ENCODE data around the gene PEPD.

DNA sequence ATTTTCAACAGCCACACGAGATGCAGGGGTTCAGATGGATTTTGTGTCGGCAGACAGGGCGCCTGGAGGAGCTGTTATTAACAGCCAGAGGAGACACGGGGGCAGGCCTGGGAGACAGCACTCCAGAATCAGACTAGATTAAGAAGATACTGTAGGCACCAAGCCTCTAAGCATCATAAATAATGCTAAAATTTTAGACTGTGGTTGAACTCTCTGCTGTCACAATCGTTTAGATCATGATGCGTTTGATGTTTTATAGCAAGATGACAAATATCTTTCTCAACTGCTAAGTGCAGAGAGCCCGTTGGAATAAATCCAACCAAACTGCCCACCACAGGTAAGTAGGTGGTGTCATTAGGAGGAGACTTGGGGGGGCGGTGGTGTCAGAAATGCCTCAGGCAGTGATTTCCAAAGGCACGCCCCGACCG, 84.2 kb downstream of the PEPD start:
- TF ChIP-seq, protein P1, sequence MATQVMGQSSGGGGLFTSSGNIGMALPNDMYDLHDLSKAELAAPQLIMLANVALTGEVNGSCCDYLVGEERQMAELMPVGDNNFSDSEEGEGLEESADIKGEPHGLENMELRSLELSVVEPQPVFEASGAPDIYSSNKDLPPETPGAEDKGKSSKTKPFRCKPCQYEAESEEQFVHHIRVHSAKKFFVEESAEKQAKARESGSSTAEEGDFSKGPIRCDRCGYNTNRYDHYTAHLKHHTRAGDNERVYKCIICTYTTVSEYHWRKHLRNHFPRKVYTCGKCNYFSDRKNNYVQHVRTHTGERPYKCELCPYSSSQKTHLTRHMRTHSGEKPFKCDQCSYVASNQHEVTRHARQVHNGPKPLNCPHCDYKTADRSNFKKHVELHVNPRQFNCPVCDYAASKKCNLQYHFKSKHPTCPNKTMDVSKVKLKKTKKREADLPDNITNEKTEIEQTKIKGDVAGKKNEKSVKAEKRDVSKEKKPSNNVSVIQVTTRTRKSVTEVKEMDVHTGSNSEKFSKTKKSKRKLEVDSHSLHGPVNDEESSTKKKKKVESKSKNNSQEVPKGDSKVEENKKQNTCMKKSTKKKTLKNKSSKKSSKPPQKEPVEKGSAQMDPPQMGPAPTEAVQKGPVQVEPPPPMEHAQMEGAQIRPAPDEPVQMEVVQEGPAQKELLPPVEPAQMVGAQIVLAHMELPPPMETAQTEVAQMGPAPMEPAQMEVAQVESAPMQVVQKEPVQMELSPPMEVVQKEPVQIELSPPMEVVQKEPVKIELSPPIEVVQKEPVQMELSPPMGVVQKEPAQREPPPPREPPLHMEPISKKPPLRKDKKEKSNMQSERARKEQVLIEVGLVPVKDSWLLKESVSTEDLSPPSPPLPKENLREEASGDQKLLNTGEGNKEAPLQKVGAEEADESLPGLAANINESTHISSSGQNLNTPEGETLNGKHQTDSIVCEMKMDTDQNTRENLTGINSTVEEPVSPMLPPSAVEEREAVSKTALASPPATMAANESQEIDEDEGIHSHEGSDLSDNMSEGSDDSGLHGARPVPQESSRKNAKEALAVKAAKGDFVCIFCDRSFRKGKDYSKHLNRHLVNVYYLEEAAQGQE (IDR thresholded peaks at IDR 0.05; ENCODE audit: borderline replicate concordance), result no peak
- TF ChIP-seq EZH2 (IDR thresholded peaks at IDR 0.05; ENCODE audit: borderline replicate concordance, insufficient read depth, low read length, poor library complexity, severe bottlenecking) (no peak), RAD21 (conservative IDR thresholded peaks at IDR 0.05) (no peak), POLR2AphosphoS5 (IDR thresholded peaks at IDR 0.05) (no peak), EP300 (conservative IDR thresholded peaks at IDR 0.05; ENCODE audit: poor library complexity, severe bottlenecking) (no peak), TAF1 (IDR thresholded peaks at IDR 0.05; ENCODE audit: low read depth) (no peak)
- TF ChIP-seq, protein P2, sequence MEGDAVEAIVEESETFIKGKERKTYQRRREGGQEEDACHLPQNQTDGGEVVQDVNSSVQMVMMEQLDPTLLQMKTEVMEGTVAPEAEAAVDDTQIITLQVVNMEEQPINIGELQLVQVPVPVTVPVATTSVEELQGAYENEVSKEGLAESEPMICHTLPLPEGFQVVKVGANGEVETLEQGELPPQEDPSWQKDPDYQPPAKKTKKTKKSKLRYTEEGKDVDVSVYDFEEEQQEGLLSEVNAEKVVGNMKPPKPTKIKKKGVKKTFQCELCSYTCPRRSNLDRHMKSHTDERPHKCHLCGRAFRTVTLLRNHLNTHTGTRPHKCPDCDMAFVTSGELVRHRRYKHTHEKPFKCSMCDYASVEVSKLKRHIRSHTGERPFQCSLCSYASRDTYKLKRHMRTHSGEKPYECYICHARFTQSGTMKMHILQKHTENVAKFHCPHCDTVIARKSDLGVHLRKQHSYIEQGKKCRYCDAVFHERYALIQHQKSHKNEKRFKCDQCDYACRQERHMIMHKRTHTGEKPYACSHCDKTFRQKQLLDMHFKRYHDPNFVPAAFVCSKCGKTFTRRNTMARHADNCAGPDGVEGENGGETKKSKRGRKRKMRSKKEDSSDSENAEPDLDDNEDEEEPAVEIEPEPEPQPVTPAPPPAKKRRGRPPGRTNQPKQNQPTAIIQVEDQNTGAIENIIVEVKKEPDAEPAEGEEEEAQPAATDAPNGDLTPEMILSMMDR (IDR thresholded peaks at IDR 0.05; ENCODE audit: poor library complexity, severe bottlenecking), result no peak
